Cortex of kidney (tissue), 1 donor: ENCODE measurements around the gene LHFPL6.

Experiments used
- DNase-seq: peaks from one replicate; lab custom pipeline; 2025; lab: John Stamatoyannopoulos, UW

The LHFPL6 gene

DNA sequence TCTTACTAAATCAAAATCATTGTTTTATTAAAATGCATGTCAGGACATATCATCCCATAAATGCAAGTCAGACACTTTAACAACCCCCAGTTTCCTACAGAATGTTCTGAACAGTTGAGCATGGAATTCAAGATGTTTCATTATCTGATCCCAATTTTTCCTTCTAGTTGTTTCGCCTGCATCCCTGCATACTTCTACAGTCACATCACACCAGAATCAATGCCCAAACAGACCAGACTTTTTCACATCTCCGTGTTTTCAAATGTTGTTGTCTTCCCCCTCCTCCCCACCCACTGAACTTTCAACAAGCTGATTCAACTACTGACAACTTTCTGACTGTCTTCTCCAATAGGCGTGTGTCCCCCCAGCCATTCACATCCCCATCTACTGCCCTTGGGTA lies 48.6 kb downstream of the LHFPL6 start:
- DNase-seq: no peak

DNA sequence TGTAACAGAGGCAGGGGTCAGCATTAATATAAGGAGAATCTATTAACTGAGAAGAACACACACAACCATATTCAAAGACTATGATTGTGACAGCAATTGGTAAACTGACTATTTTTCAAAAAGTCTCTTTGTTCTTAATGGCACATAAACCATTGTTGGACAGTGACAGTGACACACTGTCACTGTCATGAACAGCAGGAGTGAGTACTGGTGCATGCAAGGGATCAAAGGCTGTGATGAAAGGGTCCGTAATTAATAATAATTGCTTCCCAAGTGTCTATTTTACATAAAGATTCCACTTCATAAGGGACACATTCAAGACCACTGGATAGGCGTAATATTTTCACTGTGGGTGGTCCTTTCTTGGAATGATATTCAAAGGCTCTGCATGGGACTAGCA lies 50.7 kb downstream of the LHFPL6 start:
- DNase-seq: no peak

DNA sequence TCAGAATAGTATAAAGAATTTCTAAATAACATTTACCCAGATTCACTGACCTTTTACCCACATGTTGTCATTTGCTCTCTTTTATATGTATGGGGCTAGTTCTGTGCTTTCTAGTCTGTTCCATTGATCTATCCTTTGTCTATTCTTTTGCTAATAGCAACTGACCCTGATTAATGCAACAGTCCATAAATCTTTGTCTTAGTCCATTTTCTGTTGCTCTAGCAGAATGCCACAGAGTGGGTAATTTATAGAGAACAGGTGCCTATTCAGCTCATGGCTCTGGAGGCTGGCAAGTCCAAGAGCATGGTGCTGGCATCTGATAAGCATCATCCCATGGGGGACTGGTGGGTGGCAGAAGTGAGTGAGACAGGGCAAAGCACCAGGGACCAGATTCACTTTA lies 52.1 kb downstream of the LHFPL6 start:
- DNase-seq: no peak

DNA sequence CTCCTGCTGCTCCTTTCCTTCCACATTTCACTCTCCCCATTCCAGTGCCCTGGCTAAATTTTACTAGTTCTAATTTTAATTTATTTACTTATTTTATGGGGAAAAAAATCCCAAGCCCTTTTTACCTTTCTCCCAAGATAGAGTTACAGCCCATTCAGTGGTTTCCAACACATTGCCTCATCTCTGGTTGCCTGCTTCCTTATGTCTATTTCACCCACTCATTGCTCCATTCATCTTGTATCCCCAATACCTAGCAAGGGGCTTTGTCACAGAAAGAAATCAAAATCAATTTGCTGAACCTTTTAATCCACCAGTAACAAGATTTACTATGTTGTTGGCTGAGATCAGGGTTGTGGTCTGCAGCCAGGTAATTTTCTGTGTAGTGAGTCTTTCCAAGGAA lies 55.9 kb downstream of the LHFPL6 start:
- DNase-seq: no peak

DNA sequence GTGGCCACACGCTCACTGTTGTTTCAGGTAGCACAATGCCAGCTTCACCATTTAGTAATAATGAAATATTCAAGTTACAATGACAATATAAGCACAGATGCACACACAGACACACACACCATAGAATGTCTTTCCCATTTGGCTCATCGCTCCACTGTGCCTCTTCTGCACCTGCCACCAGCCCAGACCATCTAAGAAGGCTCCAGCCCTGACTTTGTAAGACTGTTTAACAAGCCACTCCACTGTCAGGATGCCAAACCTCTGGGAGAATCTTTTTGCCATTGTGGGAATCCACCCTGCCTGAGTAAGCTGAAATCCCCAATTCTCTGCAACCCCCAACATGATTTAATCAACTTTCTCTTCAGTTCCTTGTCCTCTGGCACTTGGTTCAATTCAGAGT lies 60.6 kb downstream of the LHFPL6 start:
- no peak for DNase-seq

DNA sequence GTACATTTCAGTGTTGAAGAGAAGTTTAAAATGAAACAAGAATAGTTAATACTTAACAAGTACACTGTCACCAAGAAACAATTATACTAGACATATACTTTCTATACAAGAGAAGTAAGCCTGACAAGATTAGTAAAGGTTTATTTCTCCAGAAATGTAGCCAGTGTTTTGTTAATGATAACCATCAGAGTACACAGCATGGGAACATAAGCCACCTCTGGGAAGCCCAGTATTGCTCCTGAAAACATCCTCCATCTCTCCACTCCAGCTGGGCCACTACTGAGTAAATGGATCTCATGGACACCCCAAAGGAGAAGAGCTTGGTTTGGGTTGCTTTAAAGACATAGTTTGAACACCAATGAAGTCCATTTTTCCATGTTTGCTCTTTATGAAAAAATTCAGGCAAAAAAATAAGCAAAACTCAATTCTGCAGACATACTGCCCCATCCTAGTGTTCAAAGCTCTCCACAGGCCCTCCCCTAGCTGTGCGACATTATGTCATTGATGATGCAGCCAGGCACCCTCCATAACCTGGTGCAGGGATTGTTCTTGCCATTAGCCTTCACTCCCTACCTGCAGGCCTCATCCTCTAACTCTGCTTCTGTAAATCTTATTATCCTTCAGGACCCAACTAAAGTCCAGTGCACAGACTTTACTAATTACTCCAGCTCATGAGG lies 61.9 kb downstream of the LHFPL6 start:
- DNase-seq: no peak

DNA sequence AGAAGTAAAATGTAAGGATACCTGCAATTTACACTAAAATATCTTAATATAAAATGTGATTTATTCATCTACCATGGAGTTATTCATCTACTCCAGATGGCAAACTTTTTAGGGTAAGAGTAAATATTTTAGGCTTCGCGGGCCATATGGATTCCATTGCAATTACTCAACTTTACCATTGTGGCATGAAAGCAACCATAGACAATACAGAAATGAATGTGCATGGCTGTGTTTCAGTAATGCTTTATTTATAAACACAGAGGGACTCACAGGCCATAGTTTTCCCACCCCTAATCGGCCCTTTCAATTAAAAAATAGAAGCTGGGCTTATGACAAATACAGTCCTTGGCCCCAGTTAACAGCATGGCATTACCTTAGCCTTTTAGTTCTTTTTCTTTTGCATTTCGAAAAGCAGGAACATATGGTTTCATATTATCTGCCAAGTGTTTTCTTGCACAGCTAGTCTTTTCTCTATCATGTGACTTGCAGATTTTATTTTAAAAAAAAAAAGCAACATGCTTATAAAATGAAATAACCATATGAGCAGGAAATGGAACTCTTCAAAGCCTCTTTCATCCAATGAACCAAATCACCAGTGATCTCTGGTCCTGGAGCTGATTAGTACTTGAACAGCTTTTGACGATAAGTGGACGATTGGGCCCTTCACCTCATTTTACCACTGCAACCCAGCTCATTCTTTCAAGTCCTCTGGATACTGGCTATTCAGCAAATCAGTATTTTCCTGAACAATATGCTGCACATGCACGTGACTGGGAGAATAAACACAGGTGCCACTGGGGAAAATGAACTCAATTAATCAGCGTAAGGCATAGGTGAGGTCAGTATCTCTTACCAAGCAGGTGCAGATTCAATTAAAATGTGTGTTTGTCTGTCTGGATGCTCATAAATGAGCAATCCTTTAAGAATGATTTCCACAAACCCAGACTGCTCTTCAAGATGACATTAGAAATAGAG lies 63.9 kb downstream of the LHFPL6 start:
- no peak for DNase-seq

DNA sequence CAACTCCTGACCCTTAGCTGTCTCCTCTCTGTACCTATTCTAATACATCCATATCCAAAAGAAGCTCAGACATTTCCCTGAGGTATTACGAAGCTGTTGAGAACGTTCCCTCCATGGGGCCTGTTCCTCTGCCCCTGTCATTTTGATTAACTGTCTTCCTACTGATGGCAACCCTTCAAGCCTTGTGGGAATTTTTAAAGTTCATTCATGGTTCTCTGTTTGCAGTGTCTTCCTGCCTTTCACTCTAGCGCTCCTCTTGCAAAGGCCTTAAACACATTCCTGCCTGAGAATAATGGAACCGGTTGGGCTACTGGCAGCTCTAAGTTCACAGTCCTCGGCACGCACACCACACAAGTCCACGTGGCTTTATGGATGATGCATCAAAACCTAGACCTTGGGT lies 66.1 kb downstream of the LHFPL6 start:
- no peak for DNase-seq

DNA sequence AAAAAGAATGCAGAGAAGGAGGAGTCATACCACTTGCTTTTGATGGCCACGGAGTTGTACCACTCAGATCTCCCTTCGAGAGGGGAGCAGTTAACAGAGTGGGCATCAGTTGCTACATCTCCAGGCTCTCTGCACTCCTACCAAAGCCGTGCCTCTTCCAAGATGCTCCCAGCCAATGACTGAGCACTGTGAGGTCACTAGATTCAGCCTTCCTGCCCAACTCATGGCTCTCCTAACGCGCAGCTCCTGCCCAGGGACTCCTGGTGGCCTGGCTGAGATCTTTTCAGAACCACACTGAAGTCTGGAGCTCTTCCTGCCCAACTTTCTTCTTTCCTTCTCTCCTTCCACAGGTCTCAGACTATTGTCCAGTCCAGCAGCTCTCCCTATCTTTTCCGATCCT lies 66.7 kb downstream of the LHFPL6 start:
- no peak for DNase-seq

DNA sequence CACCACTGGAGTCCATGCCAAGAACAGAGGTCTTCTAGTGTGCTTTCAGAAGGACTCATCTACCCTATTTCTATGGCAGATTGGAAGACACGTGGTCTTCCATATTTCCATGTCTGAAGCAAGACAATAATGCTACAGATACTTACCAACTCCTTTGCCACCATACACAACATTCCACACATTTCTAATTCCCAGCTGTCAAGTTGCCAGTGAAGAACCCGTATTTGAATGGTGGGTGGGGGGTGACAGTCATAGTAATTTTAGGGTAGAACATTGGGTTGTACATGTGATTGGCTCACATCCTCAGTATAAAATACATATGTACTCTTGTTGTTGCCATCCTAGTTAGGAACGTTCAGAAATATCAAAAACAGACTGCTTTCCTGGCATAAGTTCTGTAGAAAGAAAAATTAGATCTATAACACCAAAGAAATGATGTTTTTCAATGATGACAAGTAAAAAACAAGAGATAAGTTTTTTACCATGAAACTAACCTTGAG lies 69.3 kb downstream of the LHFPL6 start:
- no peak for DNase-seq

DNA sequence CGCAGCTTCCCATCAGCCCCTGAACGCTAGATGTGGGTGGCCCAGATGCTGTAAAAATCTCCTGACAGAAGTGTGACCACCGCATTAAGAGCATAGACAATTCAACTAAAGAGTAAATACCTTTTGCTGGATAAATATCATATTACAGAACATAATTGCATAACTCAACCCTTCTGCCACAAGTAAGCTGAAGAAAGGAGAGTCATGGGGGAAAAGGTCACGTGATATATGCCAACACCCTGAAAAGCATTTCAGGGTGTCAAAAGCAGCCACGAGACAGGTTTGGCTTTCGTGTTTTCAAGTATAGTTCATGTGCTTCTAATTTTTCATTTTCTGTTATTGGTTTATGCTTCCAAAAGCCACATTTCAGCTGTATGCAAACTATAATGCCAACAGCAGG lies 71.3 kb downstream of the LHFPL6 start:
- DNase-seq: no peak

DNA sequence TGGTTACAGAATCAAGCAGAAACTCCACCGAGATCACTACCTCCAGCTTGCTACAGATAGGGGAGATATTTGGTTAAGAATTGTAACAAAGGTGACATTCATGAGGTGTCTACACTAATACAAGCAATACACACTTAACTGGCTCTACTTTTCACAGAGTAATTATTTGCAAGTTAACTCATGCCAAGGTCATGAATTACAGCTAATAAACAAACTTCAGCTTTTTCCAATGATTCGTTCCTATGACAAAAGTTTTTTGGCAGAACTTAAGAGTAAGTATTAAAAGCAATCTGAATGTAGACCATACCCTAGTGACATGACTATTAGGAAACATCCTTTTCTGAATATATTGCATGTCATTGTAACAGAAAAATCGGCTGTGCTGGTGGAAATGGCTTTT lies 72.1 kb downstream of the LHFPL6 start:
- no peak for DNase-seq

DNA sequence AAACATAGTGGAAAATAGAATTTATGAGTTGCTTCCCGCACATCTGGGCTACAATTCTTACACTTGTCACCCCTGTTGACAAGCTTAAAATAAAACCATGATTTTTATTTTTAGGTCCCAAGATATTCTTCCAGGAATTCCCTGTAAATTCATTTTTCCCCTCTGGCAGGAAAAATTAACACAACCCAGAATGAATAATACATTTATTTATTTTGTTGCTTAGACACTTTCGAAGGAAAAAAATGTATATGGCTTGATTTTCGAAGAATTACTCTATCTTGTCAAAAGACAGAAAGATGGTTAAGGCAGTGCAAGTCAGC lies 74.4 kb downstream of the LHFPL6 start:
- no peak for DNase-seq

DNA sequence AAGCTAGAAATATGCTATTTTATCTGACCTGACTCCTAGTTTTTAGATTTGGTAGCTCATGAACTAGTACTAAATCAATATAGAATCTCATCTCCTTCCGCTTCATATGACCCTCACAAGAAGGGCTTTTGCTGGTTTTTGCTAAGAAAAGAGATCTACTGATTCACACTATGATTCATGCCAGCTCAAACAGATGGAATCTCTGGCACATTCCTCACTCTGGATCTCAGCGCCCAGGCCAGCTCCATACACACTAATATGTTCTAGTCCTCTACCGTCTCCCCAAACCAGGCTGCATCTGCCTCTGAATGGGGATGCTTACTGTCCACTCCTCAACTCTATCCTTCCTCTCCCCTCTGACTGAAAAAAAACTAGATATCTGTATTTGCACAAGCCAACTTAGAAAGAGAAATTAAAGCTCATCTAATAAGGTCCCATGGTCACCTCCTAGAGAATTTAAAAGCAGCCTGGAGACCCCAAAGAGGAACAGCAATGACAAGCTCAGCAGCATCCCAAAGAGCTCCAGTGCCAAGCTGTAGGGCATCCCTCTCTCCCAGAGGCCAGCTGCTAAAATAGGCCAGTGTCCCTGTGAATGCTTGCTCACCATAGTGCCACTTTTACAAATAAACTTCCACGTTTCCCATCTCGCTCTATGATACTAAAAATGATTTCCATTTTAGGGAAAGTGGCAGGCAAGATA lies 74.9 kb downstream of the LHFPL6 start:
- no peak for DNase-seq

DNA sequence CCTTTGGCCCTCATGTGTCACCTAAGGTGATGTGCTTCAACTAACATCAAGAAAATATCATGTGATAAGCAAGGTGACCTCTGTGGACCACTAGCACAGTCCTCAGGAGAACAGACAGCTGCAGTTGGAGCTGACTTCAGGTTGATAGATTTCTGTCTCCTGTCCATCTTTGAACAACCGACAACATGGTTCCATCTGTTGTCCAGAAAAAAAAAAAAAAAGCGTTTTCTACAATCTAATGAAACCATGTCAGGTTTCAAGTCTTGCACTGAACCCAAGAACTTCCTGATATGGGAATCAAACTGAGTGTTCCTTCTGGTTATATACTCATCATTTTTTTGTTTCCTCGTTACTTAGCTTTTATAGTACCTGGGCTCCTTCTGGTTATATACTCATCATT lies 75.7 kb downstream of the LHFPL6 start:
- no peak for DNase-seq

DNA sequence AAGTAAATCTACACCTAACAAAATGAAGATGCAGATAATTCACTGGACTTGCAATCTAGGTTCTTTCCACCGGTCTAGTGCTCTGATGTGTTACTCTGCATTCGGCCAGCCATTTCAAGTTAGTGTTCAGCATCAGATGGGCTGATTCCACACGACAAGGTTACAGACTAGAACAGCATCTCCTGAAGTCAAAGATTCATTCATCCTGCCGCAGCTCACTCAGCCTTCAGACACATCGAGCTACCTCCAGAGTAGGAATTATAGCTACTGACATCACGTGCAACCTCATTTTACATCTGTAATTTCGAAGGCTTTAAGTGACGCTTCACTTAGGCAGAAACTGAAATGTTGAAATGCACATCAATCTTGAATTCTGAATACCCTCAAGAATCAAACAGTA lies 76.5 kb downstream of the LHFPL6 start:
- DNase-seq: no peak

DNA sequence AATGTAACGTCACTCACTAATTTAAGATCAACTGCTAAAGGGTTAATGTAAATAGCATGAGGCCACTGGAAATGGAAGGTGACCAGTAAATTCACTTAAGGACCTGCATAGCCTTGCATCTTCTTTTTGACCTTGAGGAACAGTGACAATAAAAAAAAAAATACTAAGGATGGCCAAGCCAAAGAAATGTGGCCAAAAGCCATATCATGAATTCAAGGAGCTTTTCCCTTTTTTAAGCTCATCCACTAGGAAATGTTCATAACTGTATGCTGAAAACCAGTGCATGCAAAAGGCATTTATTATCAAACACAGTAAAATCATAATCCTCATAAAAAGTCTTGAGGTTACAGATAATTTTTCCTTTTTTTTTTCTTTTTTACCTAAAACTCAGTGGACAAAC lies 77.5 kb downstream of the LHFPL6 start:
- DNase-seq: no peak

DNA sequence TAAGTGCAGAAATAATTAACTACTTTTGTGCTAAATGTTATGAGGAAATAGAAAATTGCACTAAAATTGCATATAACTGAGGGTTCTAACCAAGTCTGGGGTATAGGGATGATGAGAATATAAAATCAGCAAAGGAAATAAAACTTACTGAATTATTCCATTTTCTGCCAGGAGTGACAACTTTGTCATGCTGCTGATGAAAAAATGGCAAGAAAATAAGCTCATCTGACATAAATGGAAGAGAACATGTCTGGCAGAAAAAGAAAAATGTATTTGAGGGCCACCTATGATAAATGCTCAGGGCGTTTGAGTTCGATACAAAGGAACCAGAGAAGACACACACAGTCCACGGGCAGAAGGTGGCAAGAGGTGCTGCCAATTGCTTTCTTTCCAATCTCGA lies 78.2 kb downstream of the LHFPL6 start:
- no peak for DNase-seq

DNA sequence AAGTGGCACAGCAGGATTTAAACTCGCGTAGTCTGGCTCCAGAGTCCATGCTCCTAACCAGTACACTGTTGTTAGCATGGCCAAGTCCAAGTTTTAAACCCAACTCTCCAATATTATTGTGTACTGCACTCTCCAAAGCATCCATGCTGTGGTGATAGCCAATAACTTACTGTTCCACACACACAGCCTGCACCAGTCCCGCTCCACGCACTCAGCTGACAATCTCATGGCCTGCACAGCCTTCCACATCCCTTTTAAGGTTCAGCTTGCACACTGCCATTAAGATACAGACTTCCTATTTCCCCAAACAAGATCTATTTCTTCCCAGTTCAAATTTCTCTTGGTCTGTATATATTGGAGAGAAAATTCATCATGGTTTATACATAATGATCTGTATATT lies 80.7 kb downstream of the LHFPL6 start:
- DNase-seq: no peak

DNA sequence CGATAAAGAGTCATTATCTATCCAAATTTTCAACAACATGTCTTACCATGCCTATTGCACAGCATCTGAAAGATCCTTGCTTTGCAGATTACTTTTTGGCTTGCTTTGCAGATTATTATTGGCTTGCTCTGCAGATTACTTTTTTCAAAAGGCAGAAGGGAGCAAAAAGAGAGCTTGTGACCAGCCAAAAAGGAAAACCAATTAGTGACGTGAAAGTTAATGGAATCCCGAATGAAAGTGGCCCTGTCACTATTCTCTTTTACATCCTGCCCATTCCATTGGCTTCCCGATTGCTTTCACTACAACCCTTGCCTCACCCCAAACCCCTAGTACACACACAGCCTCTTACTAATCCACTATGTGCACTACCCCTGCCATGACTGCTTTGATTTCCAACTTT lies 81.3 kb downstream of the LHFPL6 start:
- DNase-seq: no peak

DNA sequence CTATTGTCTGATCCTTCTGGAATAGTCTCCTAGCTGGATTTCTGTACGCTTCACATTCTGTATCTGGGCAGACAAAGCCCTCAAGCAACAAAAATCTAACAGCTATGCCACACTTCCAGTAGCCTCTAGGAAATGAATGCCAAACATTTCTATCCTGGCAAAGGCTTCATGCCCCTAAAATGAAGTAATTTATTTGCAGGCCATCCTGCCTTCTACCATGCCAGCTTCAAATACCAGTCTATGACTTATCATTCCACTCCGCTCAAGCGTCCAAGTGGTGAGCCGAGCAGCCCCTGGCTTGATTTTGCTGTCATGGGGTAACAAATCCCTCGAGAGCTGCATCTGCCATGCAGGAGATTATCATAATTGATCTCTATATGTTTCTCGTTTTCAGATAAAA lies 86.9 kb downstream of the LHFPL6 start:
- no peak for DNase-seq

DNA sequence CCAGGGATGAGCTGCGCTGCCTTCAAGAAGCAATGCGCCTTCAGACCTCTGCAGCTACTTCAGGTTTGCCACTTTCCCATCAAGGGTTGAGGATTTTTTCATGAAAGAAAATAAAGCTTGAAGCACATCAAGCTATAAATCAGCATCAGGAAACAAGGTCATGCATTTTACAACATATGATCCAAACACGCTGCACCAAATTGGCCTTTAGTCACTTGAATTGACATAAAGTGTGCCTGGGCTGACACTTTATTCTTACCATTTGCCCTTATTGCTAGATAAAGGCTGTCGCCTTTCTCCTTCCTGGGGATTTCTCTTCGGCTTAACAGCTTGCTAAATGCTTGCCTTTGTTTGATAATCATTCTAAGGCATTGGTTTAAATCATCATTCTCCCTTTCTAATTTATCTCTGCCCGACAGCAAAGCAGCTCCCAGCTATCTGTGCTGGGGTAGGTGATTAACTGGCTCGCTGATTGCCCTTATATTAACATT lies 87.7 kb downstream of the LHFPL6 start:
- DNase-seq: no peak

DNA sequence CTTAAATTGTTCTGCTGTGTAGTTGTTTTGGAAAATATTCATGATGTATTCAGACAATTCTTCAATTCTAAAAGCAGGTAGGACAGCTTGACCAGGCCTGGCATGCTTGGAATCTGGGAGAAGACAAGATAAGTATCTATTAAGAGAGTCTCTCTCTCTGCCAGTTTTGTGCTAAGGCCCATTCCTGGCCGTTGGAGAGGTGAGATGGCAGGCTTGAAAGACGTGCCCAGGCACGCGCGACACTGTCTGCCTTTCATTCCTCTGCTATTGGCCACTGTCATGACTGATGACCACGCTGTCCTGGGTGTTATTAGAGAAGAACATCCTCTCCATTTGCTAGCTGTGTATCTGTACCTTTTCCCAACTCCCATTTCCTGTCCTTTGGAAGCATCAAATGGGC lies 90.3 kb downstream of the LHFPL6 start:
- no peak for DNase-seq
